Ureter (tissue), 1 donor: ENCODE results near the gene DCST2. TPM values are rescaled to one million over a fixed set of nuclear protein-coding genes. Genes with fewer than 3 reads are reported as not detected.
"Not testable (repeated sequence)": the region's sequence is repeated elsewhere in the genome, so short reads cannot be mapped to it uniquely, and the experiment has no call there.

Experiments
- DNase-seq: peaks from one replicate; pipeline ENCODE4 v3.0.0-alpha.2; 2020; ENCODE audit warnings: low spot score
- total RNA-seq: library from RNA; stranded (reverse); gene quantifications from one replicate; pipeline ENCODE4 v1.2.4, GENCODE V29; 2023
- donor health status: DM: yes; HTN: yes; CAD: no.

Gene DCST2
- total RNA-seq, 1 donor from 2014 or later = 1.2 TPM

- DNase-seq = peak; percentile 71
Measured at GRCh38 chr1:154998818-154999570, 34.6 kb downstream of the DCST2 start.

- no peak for DNase-seq
Measured at GRCh38 chr1:154998201-154998780, 35.3 kb downstream of the DCST2 start.

GRCh38 chr1:154996966-154997701 lies 36.4 kb downstream of the DCST2 start:
- no peak for DNase-seq

GRCh38 chr1:154995301-154995983 lies 38.1 kb downstream of the DCST2 start:
- DNase-seq = peak; percentile 58

GRCh38 chr1:154994591-154994990 lies 39.0 kb downstream of the DCST2 start:
- DNase-seq = no peak

- no peak for DNase-seq
Measured at GRCh38 chr1:154994269-154994587, 39.4 kb downstream of the DCST2 start.

- no peak for DNase-seq
Measured at GRCh38 chr1:154993572-154994268, 39.9 kb downstream of the DCST2 start, which contains the start of gene LENEP. TSS of gene LENEP (plus strand) at chr1:154993586. CDS start at chr1:154993608, 22 bp downstream.

- no peak for DNase-seq
Measured at GRCh38 chr1:154992721-154993571, 40.6 kb downstream of the DCST2 start.

GRCh38 chr1:154990276-154990675 lies 43.3 kb downstream of the DCST2 start:
- no peak for DNase-seq

GRCh38 chr1:154989195-154989860 lies 44.3 kb downstream of the DCST2 start:
- DNase-seq = no peak

- DNase-seq = no peak
Measured at GRCh38 chr1:154988058-154988954, 45.3 kb downstream of the DCST2 start.

- no peak for DNase-seq
Measured at GRCh38 chr1:154987326-154987725, 46.3 kb downstream of the DCST2 start.

- not testable (repeated sequence) for DNase-seq
Measured at GRCh38 chr1:154986736-154987135, 46.8 kb downstream of the DCST2 start.

- DNase-seq = no peak
Measured at GRCh38 chr1:154983776-154984466, 49.7 kb downstream of the DCST2 start.

- DNase-seq = peak; percentile 98
Measured at GRCh38 chr1:154982897-154983648, 50.5 kb downstream of the DCST2 start, which contains the start of gene FLAD1. TSS of gene FLAD1 (plus strand) at chr1:154983344. CDS start at chr1:154983695, 351 bp downstream.

GRCh38 chr1:154982341-154982740 lies 51.2 kb downstream of the DCST2 start:
- no peak for DNase-seq

GRCh38 chr1:154978360-154978759 lies 55.2 kb downstream of the DCST2 start:
- DNase-seq = no peak
